Fibroblast of lung (primary cell): ENCODE results near the gene OR4X2.

Experiments used
- EZH2 ChIP-seq: IDR thresholded peaks from 2 replicates; pipeline ENCODE4 v1.5.1; 2012; ENCODE audit warnings: low read length, control low read depth, mild to moderate bottlenecking; ENCODE audit errors: missing control alignments
- TF ChIP-seq, protein P1 (sequence below), 2 donors: IDR thresholded peaks in 1 of 2; conservative IDR thresholded peaks in 1 of 2; 1 replicate in 1 of 2; 2 replicates in 1 of 2; pipeline ENCODE4 v1.5.1; 2011 to 2012; ENCODE audit warnings: low read length in 2 of 2, control low read depth in 1 of 2, inconsistent platforms in 1 of 2, low read depth in 1 of 2, mild to moderate bottlenecking in 1 of 2

DNA sequence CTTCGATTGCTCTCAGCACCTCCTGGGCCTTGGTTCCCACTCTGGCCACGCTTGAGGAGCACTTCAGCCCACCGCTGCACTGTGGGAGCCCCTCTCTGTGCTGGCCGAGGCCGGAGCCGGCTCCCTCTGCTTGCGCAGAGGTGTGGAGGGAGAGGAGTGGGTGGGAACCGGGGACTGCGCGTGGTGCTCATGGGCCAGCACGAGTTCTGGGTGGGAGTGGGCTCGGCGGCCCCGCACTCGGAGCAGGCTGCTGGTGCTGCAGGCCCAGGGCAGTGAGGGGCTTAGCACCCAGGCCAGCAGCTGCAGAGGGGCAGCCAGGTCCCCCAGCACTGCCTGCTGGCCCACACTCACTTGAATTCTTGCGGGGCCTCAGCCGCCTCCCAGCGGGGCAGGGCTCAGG lies 16.1 kb upstream of the OR4X2 start:
- TF ChIP-seq, protein P1, sequence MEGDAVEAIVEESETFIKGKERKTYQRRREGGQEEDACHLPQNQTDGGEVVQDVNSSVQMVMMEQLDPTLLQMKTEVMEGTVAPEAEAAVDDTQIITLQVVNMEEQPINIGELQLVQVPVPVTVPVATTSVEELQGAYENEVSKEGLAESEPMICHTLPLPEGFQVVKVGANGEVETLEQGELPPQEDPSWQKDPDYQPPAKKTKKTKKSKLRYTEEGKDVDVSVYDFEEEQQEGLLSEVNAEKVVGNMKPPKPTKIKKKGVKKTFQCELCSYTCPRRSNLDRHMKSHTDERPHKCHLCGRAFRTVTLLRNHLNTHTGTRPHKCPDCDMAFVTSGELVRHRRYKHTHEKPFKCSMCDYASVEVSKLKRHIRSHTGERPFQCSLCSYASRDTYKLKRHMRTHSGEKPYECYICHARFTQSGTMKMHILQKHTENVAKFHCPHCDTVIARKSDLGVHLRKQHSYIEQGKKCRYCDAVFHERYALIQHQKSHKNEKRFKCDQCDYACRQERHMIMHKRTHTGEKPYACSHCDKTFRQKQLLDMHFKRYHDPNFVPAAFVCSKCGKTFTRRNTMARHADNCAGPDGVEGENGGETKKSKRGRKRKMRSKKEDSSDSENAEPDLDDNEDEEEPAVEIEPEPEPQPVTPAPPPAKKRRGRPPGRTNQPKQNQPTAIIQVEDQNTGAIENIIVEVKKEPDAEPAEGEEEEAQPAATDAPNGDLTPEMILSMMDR (conservative IDR thresholded peaks at IDR 0.05 in 1 of 2, IDR thresholded peaks at IDR 0.05 in 1 of 2; ENCODE audit: low read depth in 1 of 2, low read length in 2 of 2), result no peak
- no peak for TF ChIP-seq EZH2
